Measurements from ENCODE around the gene FOXQ1. TPM values are rescaled to one million over a fixed set of nuclear protein-coding genes. Genes with fewer than 3 reads are reported as not detected.

FOXQ1 gene
- total and polyA plus RNA-seq, 2 of the 13 experiments (the other 11 are each of a cell fraction or from before 2014, with no cell fraction given): 35.2 to 39.8 TPM

GRCh38 chr6:1336246-1336843, 24.4 kb downstream of the FOXQ1 start (continued):
- no peak for TF ChIP-seq GMEB1 (CRISPR knock-in tag; IDR thresholded peaks at IDR 0.05; ENCODE audit: borderline replicate concordance)
- no peak for TF ChIP-seq PBX2 (CRISPR knock-in tag; IDR thresholded peaks at IDR 0.05)
- TF ChIP-seq PAX8 (CRISPR knock-in tag; IDR thresholded peaks at IDR 0.05; ENCODE audit: borderline replicate concordance): no peak
- peak; percentile 55; the same call in 1 of the 2 replicates for TF ChIP-seq MIER3 (CRISPR knock-in tag; IDR thresholded peaks at IDR 0.05; ENCODE audit: borderline replicate concordance)
- no peak for TF ChIP-seq ZNF547 (CRISPR knock-in tag; IDR thresholded peaks at IDR 0.05)
- no peak for TF ChIP-seq PTBP1 (IDR thresholded peaks at IDR 0.05; ENCODE audit: low read depth, low read length, poor library complexity, severe bottlenecking)
- TF ChIP-seq SNAPC5 (CRISPR knock-in tag; IDR thresholded peaks at IDR 0.05; ENCODE audit: borderline replicate concordance): no peak
- TF ChIP-seq ZMYM3 (CRISPR knock-in tag; IDR thresholded peaks at IDR 0.05): 0 out of 2 replicates have a peak, but pooled peaks have one; percentile 56
- peak; percentile 75; the same call in 1 of the 2 replicates for TF ChIP-seq MIXL1 (CRISPR knock-in tag; IDR thresholded peaks at IDR 0.05)
- TF ChIP-seq ZKSCAN8 (CRISPR knock-in tag; IDR thresholded peaks at IDR 0.05; ENCODE audit: borderline replicate concordance): 0 out of 2 replicates have a peak, but pooled peaks have one; percentile 30
- TF ChIP-seq RFXANK (CRISPR knock-in tag; IDR thresholded peaks at IDR 0.05): no peak
- TF ChIP-seq ZNF574 (CRISPR knock-in tag; IDR thresholded peaks at IDR 0.05): 0 out of 2 replicates have a peak, but pooled peaks have one; percentile 18
- no peak for TF ChIP-seq ATF7 (IDR thresholded peaks at IDR 0.05)
- no peak for TF ChIP-seq ATF7 (CRISPR knock-in tag; IDR thresholded peaks at IDR 0.05)
- 0 out of 2 replicates have a peak, but pooled peaks have one; percentile 7 for TF ChIP-seq HMG20B (CRISPR knock-in tag; conservative IDR thresholded peaks at IDR 0.05)
- peak; percentile 46; the same call in 1 of the 2 replicates for TF ChIP-seq TFDP1 (CRISPR knock-in tag; IDR thresholded peaks at IDR 0.05; ENCODE audit: borderline replicate concordance)
- TF ChIP-seq SP5 (CRISPR knock-in tag; IDR thresholded peaks at IDR 0.05; ENCODE audit: borderline replicate concordance, low read depth): no peak; the same call in 1 of the 2 replicates
- TF ChIP-seq RBFOX2 (IDR thresholded peaks at IDR 0.05; ENCODE audit: low read depth, low read length): 0 out of 2 replicates have a peak, but pooled peaks have one; percentile 2
